HG02840 (cell line): Measurements from ENCODE around the gene NAPSA.
A peak's percentile ranks its signal among the peaks of the same experiment; 100 is the strongest.
"Not testable (repeated sequence)": the region's sequence is repeated elsewhere in the genome, so short reads cannot be mapped to it uniquely, and the experiment has no call there.

Experiments
- ATAC-seq: cut with Tn5 transposase; IDR thresholded peaks from one replicate; pipeline ENCODE4 v1.9.1; 2021; ENCODE audit warnings: mild to moderate bottlenecking, moderate library complexity, moderate number of reproducible peaks; ENCODE audit not compliant: unreplicated experiment, low FRiP score

Gene NAPSA

GRCh38 chr19:50361290-50362029 lies 4.0 kb downstream of the NAPSA start:
- no peak for ATAC-seq

- ATAC-seq = no peak
Measured at GRCh38 chr19:50359328-50359818, 6.1 kb downstream of the NAPSA start.

- no peak for ATAC-seq
Measured at GRCh38 chr19:50358483-50359327, 6.7 kb downstream of the NAPSA start.

- peak; percentile 50 for ATAC-seq
Measured at GRCh38 chr19:50357178-50358100, 8.0 kb downstream of the NAPSA start.

- ATAC-seq = no peak
Measured at GRCh38 chr19:50356691-50357177, 8.7 kb downstream of the NAPSA start.

GRCh38 chr19:50353487-50353880 lies 12.0 kb downstream of the NAPSA start:
- ATAC-seq = not testable (repeated sequence)

GRCh38 chr19:50352242-50352641 lies 13.2 kb downstream of the NAPSA start:
- no peak for ATAC-seq

- ATAC-seq = no peak
Measured at GRCh38 chr19:50349277-50350057, 16.0 kb downstream of the NAPSA start.

- not testable (repeated sequence) for ATAC-seq
Measured at GRCh38 chr19:50347089-50347581, 18.3 kb downstream of the NAPSA start.

- ATAC-seq = no peak
Measured at GRCh38 chr19:50344661-50345318, 20.6 kb downstream of the NAPSA start.

GRCh38 chr19:50341091-50341564 lies 24.3 kb downstream of the NAPSA start:
- no peak for ATAC-seq

- no peak for ATAC-seq
Measured at GRCh38 chr19:50340331-50340730, 25.1 kb downstream of the NAPSA start.

GRCh38 chr19:50337031-50337430 lies 28.4 kb downstream of the NAPSA start:
- ATAC-seq = not testable (repeated sequence)

- no peak for ATAC-seq
Measured at GRCh38 chr19:50334741-50335421, 30.6 kb downstream of the NAPSA start.

GRCh38 chr19:50333737-50334617 lies 31.5 kb downstream of the NAPSA start:
- peak; percentile 29 for ATAC-seq

- ATAC-seq = peak; percentile 51
Measured at GRCh38 chr19:50333235-50333736, 32.2 kb downstream of the NAPSA start.
